AG10803 (cell line): ENCODE data around the gene KRT83.

Experiments
- DNase-seq: peaks from one replicate; pipeline ENCODE4 v3.0.0; 2010; ENCODE audit warnings: low read depth
- H3K4me3 ChIP-seq: 2 replicates; pipeline ENCODE4 v1.5.1; 2011; ENCODE audit warnings: mild to moderate bottlenecking, low read length, control low read depth
- CTCF ChIP-seq: conservative IDR thresholded peaks from 2 replicates; pipeline ENCODE4 v1.5.1; 2011; ENCODE audit warnings: mild to moderate bottlenecking, low read length, control low read depth, inconsistent platforms

Gene KRT83

GRCh38 chr12:52323416-52324152 lies 2.4 kb upstream of the KRT83 start:
- no peak overlapping the region for H3K4me3 ChIP-seq
- no peak for DNase-seq
- TF ChIP-seq CTCF, result no peak

GRCh38 chr12:52323001-52323400 lies 1.8 kb upstream of the KRT83 start:
- DNase-seq, result no peak
- H3K4me3 ChIP-seq, result no peak overlapping the region
- TF ChIP-seq CTCF, result no peak

- no peak for TF ChIP-seq CTCF
- no peak overlapping the region for H3K4me3 ChIP-seq
- DNase-seq, result no peak
Observed at GRCh38 chr12:52322069-52322468, 871 bp upstream of the KRT83 start.

GRCh38 chr12:52321418-52321817 lies 220 bp upstream of the KRT83 start:
- DNase-seq, result no peak
- no peak for TF ChIP-seq CTCF
- no peak overlapping the region for H3K4me3 ChIP-seq

GRCh38 chr12:52319097-52319496 lies 2.1 kb downstream of the KRT83 start:
- no peak for DNase-seq
- no peak for TF ChIP-seq CTCF

GRCh38 chr12:52318241-52318990 lies 2.8 kb downstream of the KRT83 start:
- no peak for TF ChIP-seq CTCF
- no peak overlapping the region for H3K4me3 ChIP-seq
- no peak for DNase-seq

More at GRCh38 chr12:52319097-52319496, 2.1 kb downstream of the KRT83 start:
- no peak overlapping the region for H3K4me3 ChIP-seq

- no peak for DNase-seq
- no peak for TF ChIP-seq CTCF
- no peak overlapping the region for H3K4me3 ChIP-seq
Observed at GRCh38 chr12:52317468-52318052, 3.6 kb downstream of the KRT83 start.
